GM21576 (cell line): Measurements from ENCODE around the gene TSPAN3.
A peak's percentile ranks its signal among the peaks of the same experiment; 100 is the strongest.

Source experiments
- ATAC-seq: cut with Tn5 transposase; IDR thresholded peaks from one replicate; pipeline ENCODE4 v1.9.1; 2021; ENCODE audit warnings: mild to moderate bottlenecking, moderate library complexity; ENCODE audit not compliant: unreplicated experiment

TSPAN3 gene

DNA sequence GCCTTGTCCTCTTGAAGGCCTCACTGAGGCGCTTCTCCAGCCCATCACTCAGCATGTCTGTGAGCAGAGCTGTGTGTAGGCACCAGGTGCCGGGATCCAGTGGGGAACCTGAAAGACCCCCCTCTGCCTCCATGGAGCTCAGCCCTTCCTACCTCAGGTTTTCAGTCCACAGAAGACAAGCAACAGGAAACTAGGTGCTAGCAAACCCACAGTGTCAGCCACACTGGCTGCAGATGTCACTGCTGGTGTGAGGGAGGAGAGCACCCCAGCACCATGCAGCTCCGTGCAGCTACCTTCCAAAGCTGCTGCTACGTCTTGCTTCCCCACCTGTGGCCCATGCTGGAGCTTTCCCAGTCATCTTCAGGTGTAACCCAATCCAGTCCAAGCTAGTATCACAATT lies 58.0 kb downstream of the TSPAN3 start:
- no peak for ATAC-seq

DNA sequence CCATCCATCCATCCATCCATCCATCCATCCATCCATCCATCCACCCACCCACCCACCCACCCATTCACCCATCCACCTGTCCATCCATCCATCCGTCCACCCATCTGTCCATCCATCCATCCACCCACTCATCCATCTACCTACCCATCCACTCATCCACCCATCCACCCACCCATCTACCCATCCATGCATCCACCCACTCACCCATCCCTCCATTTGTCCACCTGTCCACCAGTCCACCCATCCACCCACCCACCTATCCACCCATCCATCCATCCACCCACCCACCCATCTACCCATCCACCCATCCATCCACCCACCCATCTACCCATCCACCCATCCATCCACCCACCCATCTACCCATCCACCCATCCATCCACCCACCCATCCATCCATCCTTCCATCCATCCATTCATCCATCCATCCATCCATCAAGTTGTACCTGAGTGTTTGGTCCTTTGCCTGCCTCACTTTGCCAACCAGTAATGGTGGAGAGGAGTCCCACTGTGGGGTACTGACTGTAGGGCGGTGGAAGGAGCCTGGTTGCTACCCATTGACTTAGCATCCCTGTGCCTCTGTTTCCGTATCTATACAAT lies 58.7 kb downstream of the TSPAN3 start:
- ATAC-seq = no peak

DNA sequence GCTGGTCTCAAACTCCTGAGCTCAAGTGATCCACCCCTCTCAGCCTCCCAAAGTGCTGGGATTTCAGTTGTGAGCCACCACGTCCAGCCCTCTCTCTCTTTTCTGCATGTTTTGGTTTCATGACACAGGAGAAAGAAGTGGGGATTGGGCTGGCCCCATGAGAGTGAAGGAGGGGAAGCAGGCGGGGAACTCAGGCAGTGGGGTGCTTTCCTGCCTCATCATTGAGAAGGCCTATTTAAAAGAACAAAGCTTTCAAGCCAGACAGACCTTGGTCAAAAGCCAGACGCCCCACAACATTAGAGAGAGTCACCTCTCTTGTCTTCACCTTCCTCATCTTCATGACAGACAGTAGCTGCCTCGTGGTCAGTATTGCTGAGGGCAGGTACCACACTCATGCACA lies 60.1 kb downstream of the TSPAN3 start:
- ATAC-seq = no peak

DNA sequence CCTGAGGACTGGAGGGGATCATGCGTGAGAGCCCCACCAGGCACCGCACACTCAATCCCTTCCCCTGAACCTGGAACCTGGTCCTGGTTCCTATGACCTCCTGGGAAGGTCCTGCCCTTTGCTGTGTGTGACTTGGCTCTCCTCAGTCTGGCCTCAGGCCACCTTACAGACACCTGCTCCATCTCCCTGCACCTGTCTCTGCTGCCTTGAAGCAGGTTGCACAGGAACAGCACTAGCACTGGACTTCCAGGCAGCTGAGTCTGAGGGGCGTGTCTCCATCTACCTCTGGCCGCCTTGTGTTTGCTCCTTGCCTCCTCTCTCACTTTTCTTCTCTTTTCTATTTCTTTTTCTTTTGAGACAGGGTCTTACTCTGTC lies 60.6 kb downstream of the TSPAN3 start:
- ATAC-seq = no peak

DNA sequence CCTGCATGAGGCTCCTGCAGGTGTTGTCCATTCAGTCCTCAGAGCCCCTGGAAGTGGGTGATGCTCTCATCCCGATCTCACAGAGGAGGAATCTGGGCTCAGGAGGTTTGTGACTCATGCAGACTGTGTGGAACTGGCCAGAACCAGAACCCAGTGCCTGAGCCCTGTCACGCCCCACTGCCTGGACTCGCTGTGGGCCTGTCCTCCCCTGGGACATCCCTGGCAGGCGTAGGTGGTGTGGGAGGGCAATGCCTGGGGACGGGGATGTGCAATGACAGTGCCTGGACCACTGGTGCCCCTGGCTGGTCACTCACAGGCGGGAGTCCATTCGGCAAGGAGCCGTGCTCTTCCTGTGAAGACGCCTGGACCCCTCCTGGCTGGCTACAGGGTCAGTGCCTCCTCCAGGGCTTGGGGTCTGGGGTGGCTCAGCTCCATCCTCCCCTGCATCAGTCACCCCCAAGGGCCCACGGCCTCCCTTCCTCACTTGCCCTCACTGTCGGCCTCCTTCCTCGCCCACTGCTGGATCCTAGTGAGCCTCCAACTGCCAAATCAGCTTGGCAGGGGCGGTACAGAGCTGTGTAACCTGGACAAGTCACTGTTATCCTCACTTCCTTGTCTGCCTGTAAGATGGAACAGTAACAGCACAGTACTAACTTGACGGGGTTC lies 61.1 kb downstream of the TSPAN3 start:
- ATAC-seq = no peak

DNA sequence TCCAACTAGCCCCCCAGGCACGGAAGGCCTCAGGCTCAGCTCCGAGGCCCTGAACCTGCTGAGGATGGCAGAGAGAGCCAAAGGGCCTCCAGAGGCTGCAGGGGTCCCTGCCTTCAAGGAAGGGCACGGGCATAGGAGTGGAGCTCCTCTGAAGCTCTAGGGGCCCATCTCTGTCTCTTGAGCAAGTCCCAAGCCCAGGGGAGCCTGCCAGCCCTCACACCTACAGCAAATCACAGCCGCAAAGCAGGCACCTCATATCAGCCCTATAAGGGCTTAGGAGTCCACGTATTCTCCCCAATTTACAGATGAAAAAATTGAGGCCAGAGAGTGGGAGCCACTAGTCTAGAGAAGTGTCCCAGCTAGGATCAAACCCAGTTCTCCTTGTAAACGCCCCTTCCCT lies 61.7 kb downstream of the TSPAN3 start:
- ATAC-seq = no peak

DNA sequence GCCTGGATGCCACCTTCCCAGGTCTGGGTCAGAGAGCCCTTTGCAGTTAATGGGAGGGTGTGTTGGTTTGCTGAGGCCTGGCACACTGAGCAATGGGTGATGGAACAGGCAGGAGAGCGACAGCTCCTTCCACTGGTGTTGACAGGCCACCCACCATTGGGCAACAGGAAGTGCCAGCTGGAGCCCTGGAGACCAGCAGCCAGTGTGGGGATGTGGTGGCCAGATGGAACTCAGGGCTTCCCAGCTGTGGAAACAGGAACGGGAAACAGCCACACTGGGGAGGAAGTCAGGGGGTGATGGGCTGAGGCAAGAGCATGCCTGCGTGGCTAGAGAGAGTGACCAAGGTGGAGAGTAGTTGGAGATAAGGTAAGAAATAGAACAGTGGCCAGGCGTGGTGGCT lies 66.7 kb downstream of the TSPAN3 start:
- no peak for ATAC-seq

DNA sequence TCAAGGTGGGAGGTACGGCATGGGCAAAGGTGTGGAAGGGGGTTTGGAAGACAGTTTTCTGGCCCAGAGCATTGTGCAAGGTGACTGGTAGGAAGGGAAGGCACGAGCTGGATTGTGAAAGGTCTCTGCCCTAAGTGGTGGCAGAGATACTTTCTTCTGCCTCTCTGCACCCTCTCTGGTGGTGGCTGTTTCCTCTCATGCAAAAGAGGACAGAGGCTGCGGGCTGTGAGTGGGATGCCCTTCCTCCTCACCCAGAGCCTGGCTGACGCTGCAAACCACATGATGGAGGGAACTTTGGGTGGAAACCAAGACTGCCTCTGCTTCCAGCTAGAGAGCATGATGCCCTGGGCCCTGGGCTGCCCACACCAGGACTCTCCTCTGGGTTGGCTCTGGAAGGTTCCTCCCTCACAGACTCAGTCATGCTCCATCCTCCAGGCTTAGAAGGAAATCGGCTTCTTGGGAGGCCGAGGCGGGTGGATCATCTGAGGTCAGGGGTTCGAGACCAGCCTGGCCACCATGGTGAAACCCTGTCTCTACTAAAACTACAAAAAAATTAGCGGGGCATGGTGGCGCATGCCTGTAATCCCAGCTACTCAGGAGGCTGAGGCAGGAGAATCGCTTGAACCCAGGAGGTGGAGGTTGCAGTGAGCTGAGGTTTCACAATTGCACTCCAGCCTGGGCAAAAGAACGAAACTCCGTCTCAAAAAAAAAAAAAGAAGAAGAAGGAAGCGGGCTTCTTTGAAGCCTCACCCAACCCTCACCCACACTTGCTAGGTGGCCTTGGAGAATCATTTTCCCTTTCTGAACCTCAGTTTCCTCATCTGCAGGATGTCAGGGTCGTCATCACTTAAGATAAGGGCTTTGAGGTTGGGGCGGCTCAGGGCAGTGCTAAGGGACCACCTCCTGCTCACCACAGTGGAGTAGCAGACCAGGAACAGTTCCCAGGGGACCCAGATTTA lies 67.7 kb downstream of the TSPAN3 start:
- ATAC-seq = peak; percentile 75

DNA sequence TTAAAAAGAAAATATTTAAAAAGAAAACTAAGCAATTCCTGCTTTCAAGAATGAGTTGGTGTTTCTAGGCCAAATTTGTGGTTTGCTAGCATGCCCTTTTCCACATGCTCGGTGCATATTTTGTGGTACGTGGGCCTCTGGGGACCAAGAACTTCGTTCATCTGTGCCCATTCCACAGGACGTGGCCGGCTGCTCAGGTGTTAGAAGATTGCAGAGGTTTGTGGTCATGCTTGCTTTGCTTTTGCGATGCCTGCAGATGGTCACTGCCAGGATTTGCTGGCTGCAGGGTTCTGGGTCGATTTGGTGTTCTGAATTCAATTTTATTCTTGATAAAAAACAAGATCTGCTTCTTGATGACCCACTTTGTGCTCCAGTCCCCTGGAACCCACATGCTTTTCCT lies 68.5 kb downstream of the TSPAN3 start:
- ATAC-seq = no peak

DNA sequence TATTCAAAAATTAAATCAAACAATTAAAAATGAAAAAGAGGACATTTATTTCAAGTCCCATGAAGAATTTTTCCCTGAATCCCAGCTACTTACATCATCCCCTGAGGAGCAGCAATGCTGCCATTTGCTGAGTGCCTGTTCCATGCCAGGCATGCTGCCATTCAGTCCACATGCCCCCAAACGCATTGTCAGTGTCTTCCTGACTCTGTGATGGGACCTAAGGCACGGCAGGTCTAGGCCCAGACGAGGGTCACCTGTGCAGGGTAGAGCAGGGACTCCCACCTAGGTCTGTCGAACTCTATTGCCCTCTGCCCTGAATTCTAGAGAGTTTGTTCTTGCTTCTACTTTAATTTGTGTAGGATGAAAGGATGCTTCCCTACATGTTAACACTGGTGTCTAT lies 68.9 kb downstream of the TSPAN3 start:
- no peak for ATAC-seq

DNA sequence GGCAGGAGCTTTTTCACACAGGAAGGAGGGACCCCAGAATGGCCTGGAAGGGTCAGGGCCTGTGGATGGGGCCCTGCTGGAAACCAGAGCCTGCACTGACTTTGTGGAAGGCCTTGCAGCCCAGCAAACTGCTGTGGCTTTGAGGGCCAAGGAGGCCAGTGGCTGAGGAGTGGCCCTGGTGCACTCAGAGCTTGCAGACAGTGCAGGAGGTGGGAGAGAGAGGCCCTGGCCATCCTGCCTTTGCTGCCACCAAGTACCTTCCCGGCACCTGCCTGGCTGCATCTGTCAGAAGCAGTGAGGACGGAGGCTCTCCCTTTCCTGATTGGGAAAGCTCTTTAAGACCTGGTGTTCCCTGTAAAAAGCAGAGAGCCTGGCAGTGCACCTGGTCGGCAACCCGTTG lies 69.6 kb downstream of the TSPAN3 start:
- no peak for ATAC-seq

DNA sequence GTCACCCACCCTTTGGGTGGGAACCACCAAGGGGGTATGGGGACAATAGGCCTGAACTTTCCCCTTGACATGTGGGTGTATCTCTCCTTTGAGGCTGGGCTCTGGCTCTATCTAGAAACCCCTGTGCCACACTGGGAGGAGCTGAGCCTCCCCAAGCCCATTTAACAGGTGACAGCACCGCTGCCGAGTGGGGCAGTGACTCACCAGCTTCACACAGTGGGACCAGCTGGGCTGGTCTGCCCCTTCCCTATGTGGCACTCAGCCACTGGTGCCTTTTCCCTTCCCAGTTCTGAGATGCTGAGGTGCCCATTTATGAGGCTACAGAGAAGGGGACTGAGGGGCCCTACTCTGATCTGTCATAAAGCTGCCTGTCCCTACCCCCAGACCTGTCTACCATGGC lies 70.9 kb downstream of the TSPAN3 start:
- ATAC-seq = no peak

DNA sequence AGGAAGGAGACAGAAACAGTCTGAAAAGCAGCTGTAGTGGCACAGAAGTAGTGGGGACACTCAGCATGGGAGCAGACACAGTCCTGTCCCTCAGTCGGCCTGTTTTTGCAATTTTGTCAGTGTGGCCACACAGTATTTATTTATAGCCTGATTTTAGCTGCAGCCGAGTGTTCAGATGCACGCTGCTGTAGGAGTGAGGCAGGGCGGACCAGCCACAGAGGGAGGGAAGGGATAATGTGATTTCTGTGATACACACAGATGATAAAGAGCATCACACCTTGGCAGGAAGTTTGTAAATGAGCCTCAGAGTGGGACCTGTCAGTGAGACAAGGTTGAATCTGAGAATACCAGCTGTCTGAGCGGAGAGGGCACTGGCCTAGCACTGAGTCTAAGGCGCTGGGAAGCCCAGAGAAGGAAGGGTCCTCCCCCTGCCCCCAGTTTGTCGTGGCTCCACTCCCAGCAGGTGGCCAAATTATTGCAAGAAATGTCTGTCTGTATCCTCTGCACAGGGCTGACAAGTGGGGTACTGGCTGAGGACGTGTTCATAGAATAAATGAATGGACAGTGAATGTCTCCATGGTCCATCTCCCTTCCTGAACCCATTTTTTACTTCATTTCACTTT lies 72.1 kb downstream of the TSPAN3 start:
- ATAC-seq = no peak

DNA sequence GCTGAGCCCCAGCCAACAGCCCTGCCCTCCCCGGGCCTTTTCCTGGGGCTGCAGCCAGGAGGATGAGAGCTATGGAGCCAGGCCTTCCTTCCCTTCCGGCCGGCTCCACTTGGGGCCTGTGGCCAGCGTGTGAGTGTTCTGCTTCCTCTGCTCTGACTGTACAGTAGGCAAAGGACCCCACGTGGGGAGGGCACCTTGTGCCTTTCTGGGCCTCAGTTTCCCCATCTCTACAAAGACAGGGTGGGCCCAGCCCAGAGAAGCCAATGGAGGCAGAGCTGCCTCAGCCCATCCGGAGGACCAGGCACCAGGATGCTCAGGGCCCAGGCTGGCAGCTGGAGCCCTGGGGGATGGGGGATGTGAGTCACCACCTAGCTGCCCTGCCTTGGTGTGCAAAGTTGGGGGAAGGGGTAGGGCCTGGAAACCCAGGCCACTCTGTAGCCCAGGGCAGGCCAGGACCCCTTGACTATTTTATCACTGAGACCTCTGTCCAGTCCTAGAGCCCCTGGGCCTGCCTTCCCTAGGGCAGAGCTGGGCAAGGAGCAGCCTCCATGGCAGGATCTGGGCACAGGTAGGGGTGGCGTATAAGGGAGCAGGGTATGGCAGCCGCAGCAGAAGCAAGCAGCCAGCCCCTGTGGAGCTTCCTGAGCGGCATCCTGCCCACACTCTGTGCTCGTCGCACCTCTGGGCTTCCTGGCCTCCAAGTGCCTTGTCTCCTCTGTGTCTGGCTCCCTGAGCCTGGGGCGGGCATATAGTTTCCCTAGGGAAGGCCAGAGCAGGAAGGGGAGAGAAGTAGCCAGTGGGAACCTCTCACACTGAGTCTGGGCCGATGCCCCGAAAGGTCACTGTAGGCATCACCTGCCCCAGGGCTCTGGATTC lies 74.1 kb downstream of the TSPAN3 start:
- no peak for ATAC-seq

DNA sequence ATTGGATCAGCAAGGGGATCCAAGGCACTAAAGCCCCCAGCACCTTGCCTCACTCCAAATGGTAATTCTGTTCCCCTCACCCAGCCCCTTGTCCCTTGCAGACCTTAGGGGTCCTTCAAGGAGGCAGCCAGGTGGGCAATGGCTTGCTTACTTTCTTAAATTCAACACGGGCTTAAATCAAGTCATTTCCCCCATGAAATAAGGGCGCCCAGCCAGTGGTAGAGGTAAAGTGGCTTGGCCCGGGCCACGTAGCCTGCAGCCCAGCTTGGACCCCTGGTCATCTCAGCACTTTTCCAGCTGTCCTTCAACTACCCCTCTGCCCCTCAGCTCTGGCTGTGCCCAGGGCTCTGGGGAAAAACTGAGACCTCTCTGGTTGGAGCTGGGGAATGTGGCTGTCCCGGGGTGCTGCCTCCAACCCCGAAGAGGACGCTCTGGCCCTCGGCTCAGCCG lies 74.8 kb downstream of the TSPAN3 start:
- ATAC-seq = no peak

DNA sequence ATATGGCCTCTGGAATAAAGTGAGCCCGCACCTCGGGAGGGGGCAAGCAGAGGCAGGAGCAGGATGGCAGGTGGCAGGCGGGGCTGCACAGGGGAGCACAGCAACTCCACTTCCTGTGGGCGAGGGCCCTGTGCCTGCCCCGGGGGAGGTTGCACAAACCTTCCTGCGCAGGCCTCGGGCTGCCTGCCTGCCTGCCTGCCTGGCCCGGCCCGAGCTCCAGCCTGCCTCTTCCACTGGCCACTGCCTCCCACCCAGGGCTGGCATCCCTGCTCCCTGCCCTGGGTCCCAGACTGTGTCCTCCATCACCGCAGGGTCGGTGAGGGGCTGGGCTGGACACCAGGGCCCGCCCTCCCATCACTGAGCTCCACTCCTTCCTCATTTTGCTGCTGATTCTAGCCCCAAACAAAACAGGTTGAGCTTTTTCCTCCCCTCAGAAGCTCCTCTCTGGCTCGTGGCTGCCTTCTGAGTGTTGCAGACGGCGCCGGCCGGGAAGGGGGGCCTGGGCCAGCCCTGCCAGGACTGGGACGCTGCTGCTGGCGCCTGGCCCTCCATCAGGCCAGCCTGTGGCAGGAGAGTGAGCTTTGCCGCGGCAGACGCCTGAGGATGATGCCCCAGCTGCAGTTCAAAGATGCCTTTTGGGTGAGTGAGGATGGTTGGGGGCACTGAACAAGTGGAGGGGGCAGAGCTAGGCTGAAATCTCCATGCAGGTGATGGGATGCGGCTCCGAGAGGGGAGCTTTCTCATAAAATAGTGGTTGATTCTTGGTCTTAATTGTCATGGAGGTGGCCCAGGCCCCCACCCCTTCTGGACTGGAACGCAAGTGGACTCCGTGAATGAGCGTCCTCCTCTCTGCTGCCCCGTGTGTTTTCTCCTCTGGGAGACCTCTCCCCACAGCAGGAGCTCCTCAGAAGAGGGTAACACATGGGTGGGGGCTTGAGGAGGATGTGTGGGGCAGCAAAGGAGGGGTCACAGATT lies 75.7 kb downstream of the TSPAN3 start, which contains the start of gene PSTPIP1:
Gene PSTPIP1, plus strand, starts transcription at position 156 of the 975 bp plus-strand sequence. Its CDS starts 448 bp downstream, at position 604.
- no peak for ATAC-seq

DNA sequence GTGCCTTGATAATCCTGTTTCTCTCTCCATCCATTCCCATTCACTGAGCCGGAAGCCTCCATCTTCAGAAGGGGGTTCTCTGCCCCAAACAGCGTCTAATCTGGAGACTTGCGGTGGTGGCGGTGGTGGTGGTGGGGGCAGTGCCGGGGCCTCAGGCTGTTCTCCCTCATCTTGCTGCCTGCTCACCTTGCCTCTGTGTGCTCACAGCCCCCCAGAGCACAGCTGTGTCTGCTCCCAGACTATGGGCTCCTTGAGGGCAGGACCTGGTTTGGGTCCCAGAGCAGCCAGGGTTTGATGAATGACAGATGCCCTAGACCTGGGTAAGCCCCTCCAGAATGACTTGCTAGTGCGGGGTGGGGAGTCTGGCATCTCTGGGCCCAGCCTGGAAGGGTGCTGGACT lies 76.4 kb downstream of the TSPAN3 start:
- ATAC-seq = no peak

DNA sequence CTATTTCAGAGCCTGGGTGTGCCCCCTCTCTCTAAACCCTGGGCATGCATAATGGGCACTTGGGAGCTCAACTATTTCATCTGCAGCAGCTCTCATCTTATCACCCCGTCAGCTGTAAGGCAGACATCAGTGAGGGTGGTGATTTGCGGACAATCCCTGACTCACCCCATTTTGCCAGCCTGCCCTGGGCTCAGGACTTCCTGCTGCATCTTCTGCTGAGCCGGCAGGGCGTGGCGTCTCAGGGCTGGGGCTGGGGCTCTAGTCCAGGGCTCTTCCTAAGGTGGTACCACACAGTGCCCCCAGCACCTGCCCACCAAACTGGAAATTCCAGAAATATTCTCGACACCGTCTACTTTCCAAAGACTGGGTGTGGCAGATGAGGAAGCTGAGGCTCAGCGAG lies 76.9 kb downstream of the TSPAN3 start:
- ATAC-seq = no peak

DNA sequence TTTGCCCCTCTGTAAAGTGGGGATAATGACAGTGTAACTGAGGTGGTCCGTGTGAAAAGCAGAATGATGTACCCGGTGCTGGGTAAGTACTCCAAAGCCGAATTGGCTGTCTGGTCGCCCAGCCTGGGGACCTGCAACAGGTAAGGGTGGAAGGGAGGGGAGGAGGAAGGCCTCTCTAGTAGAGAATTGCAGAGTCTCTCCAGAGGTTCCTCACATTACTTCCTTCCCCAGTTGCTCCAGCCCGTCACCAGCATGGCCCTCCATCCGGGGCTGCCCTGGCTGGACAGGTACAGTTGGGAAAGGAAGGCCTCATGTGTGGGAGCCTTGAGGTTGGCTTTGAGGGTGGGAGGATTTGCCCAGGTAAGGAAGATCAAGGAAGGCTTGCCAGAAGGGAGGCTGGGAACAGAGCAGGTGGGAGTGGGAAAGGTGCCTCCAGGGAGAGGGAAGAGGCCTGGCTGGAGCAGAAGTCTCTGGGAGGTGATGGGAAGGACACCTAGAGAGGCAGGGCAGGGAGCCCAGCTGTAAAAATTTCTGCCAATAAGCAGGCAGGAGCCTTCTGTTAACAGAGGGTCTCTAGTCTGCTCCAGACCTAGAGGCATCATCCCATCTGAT lies 77.7 kb downstream of the TSPAN3 start:
- no peak for ATAC-seq
